H1 (cell line): ENCODE data around the gene NPFFR1. TPM values are rescaled to one million over a fixed set of nuclear protein-coding genes. Genes with fewer than 3 reads are reported as not detected.

Source experiments
- EP300 ChIP-seq, 2 experiments: IDR thresholded peaks; 1 replicate in 1 of 2; 2 replicates in 1 of 2; pipeline ENCODE4 v1.6.1; 2011 to 2012; ENCODE audit warnings: low read depth in 2 of 2, low read length in 2 of 2, mild to moderate bottlenecking in 2 of 2, borderline replicate concordance in 1 of 2, inconsistent platforms in 1 of 2, moderate library complexity in 1 of 2
- SIX5 ChIP-seq: IDR thresholded peaks from 2 replicates; pipeline ENCODE4 v1.6.1; 2011; ENCODE audit warnings: mild to moderate bottlenecking, low read depth, low read length
- polyA plus RNA-seq, 7 experiments: library from polyadenylated mRNA; depleted of rRNA in 3 of 7; stranded (reverse) in 5 of 7; unstranded in 2 of 7; fragments of >200 nt in 5 of 7; fragments of 200-250 nt in 2 of 7; gene quantifications; 1 replicate in 5 of 7; 2 replicates in 1 of 7; 4 replicates in 1 of 7; pipeline versions ENCODE4 v1.2.1 to v1.2.3, GENCODE V29; 2011 to 2013; ENCODE audit warnings: missing spikeins in 2 of 7, mixed read lengths in 2 of 7
- total RNA-seq: library from RNA; stranded (reverse); fragmentation: NEBNext Ultra II Directional; extraction: Animal tissue kit (Norgen Biotek cat#: 25700); gene quantifications from 2 replicates; pipeline ENCODE4 v1.2.1, GENCODE V29; 2021

NPFFR1 gene
- total and polyA plus RNA-seq, 2 of the 8 experiments (the other 6 are each of a cell fraction or from before 2014, with no cell fraction given), result 0.02 to 0.06 TPM

DNA sequence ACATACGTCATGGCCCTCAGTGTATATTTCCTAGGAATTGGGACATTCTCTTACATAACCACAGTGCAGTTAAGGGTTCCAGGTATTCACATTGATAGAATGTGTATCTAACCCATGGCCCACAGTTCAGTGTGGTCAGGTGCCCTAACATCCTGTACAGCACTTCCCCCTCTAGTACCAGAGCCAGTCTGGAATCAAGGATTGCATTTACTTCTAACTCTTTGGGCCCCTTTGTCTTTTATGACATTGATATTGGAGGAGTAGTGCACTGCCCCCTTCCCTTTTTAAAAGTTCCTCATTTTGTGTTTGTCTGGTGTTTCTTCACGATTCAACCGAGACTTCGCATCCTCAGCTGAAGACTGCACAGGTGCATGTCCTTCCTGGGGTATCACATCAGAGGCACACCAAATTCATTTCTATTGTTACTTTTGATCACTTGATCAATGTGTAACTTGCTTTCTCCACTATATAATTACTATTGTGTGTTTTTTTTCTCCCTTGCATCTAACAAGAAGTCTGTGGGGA is 22.4 kb upstream of the NPFFR1 start (continued):
- TF ChIP-seq SIX5 (no peak), EP300 (IDR thresholded peaks at IDR 0.05; ENCODE audit: borderline replicate concordance in 1 of 2, low read depth in 2 of 2, low read length in 2 of 2) (no peak)
- TF ChIP-seq, all 59 proteins: peak for 0
